K562 (cell line): ENCODE measurements around the gene POLR2M. TPM values are rescaled to one million over a fixed set of nuclear protein-coding genes. Genes with fewer than 3 reads are reported as not detected.
A peak's percentile ranks its signal among the peaks of the same experiment; 100 is the strongest.

Experiments
- ATAC-seq: fragments of 200-7000 bp; cut with Tn5 transposase; 3 replicates; pipeline ENCODE4 v1.9.1; 2020; ENCODE audit warnings: moderate library complexity
- BruUV-seq: library from RNA; stranded (reverse); fragments of 400-500 nt; replicated peaks from 2 replicates; lab custom pipeline; 2021; lab: Mats Ljungman, UMichigan
- CTCF ChIA-PET: fragments of 300-600 bp; formaldehyde crosslinking; extraction: SDS; loops from one replicate; lab custom pipeline; 2021; ENCODE audit warnings: low intra/inter-chr PET ratio; lab: Yijun Ruan, JAX
- POLR2A ChIA-PET: fragments of 300-600, 350-650 bp; sonication (Branson Sonifier 250); formaldehyde crosslinking; extraction: SDS; loops from one replicate; lab custom pipeline; 2021; ENCODE audit warnings: antibody characterized with exemption, inconsistent platforms; lab: Yijun Ruan, JAX
- DNase-seq, 4 experiments: peaks; one replicate each; pipeline versions ENCODE4 v3.0.0 to v3.0.0-alpha.2; 2011 to 2018; ENCODE audit warnings: low spot score in 3 of 4, mixed read lengths in 3 of 4; ENCODE audit errors: extremely low read depth in 1 of 4
- FAIRE-seq: peaks from 2 replicates; lab custom pipeline; 2011; peaks lifted over from hg19 to GRCh38; lab: Jason Lieb, UNC
- H2AFZ ChIP-seq: 2 replicates; pipeline ENCODE4 v1.6.0; 2011; ENCODE audit warnings: low read depth, low read length, control low read depth, inconsistent platforms
- H3K27ac ChIP-seq: fragments of 200-600 bp; 3 replicates; pipeline ENCODE4 v1.8.0; 2011; ENCODE audit warnings: low read depth, mild to moderate bottlenecking, control low read depth, inconsistent platforms, low read length, moderate library complexity, mixed read lengths; ENCODE audit errors: extremely low read depth
- H3K27me3 ChIP-seq, 2 experiments: fragments of 300-600 bp in 1 of 2; 2 replicates in 1 of 2; 3 replicates in 1 of 2; pipeline versions ENCODE4 v1.6.0 to v1.8.0; 2011; ENCODE audit warnings: inconsistent platforms in 2 of 2, low read length in 2 of 2, mild to moderate bottlenecking in 1 of 2, mixed read lengths in 1 of 2, moderate library complexity in 1 of 2; ENCODE audit not compliant: control insufficient read depth in 2 of 2, insufficient read depth in 2 of 2
- H3K36me3 ChIP-seq: fragments of 300-600 bp; 3 replicates; pipeline ENCODE4 v1.8.0; 2011; ENCODE audit warnings: mild to moderate bottlenecking, low read length, inconsistent platforms; ENCODE audit not compliant: control insufficient read depth, insufficient read depth
- H3K4me1 ChIP-seq, 2 experiments: fragments of 200-600 bp in 1 of 2; replicated peaks in 1 of 2; 2 replicates in 1 of 2; 3 replicates in 1 of 2; pipeline versions ENCODE4 v1.5.1 to v1.8.0; 2011; ENCODE audit warnings: inconsistent platforms in 2 of 2, low read length in 2 of 2, mild to moderate bottlenecking in 1 of 2, mixed read lengths in 1 of 2, moderate library complexity in 1 of 2; ENCODE audit not compliant: control insufficient read depth in 2 of 2, insufficient read depth in 2 of 2
- H3K4me2 ChIP-seq: 2 replicates; pipeline ENCODE4 v1.6.1; 2011; ENCODE audit warnings: low read length, control low read depth, inconsistent platforms, mixed read lengths; ENCODE audit not compliant: insufficient read depth
- H3K4me3 ChIP-seq: fragments of 200-600 bp; sonication (generic), shearing (Covaris generic); 2 replicates; pipeline ENCODE4 v1.5.1; 2016; ENCODE audit warnings: control low read depth, inconsistent platforms
- H3K79me2 ChIP-seq: fragments of 200-600 bp; 3 replicates; pipeline ENCODE4 v1.8.0; 2011; ENCODE audit warnings: low read length, inconsistent platforms; ENCODE audit not compliant: control insufficient read depth, insufficient read depth
- H3K9ac ChIP-seq, 2 experiments: 2 replicates each; pipeline versions ENCODE4 v1.6.0 to v1.6.1; 2011; ENCODE audit warnings: low read depth in 2 of 2, low read length in 2 of 2, control low read depth in 1 of 2, inconsistent platforms in 1 of 2, mild to moderate bottlenecking in 1 of 2, mixed read lengths in 1 of 2; ENCODE audit not compliant: insufficient read depth in 1 of 2
- H3K9me1 ChIP-seq: one replicate; pipeline ENCODE4 v1.6.0; 2011; ENCODE audit warnings: inconsistent platforms, mild to moderate bottlenecking, low read length, moderate library complexity; ENCODE audit not compliant: control insufficient read depth, insufficient read depth
- H3K9me3 ChIP-seq: replicated peaks from 2 replicates; pipeline ENCODE4 v1.5.1; 2011; ENCODE audit warnings: low read depth, low read length, inconsistent platforms; ENCODE audit not compliant: control insufficient read depth, insufficient read depth
- H4K20me1 ChIP-seq: replicated peaks from 2 replicates; pipeline ENCODE4 v1.6.1; 2011; ENCODE audit warnings: low read length, inconsistent platforms, mixed read lengths; ENCODE audit not compliant: control insufficient read depth, insufficient read depth
- ATF7 ChIP-seq: fragments of 450-650 bp; IDR thresholded peaks from 2 replicates; pipeline ENCODE4 v1.7.1; 2014; ENCODE audit warnings: mild to moderate bottlenecking, moderate library complexity
- DACH1 ChIP-seq: fragments of 450-650 bp; IDR thresholded peaks from 2 replicates; pipeline ENCODE4 v1.6.1; 2018; ENCODE audit not compliant: partially characterized antibody
- FOXA1 ChIP-seq: fragments of 450-650 bp; IDR thresholded peaks from 2 replicates; pipeline ENCODE4 v1.6.1; 2016; ENCODE audit warnings: mild to moderate bottlenecking, borderline replicate concordance
- FOXJ2 ChIP-seq: fragments of 200-800 bp; sonication (Bioruptor generic); IDR thresholded peaks from 2 replicates; pipeline ENCODE4 v1.6.1; 2016; ENCODE audit warnings: missing genetic modification characterization, missing compliant biosample characterization
- HDAC3 ChIP-seq: fragments of 450-650 bp; IDR thresholded peaks from 2 replicates; pipeline ENCODE4 v1.6.1; 2018; ENCODE audit warnings: borderline replicate concordance, mild to moderate bottlenecking, moderate library complexity; ENCODE audit not compliant: partially characterized antibody
- NCOR1 ChIP-seq: fragments of 450-650 bp; IDR thresholded peaks from 2 replicates; pipeline ENCODE4 v1.6.1; 2016; ENCODE audit warnings: mild to moderate bottlenecking, moderate library complexity
- NFIC ChIP-seq: fragments of 450-650 bp; IDR thresholded peaks from 2 replicates; pipeline ENCODE4 v1.6.1; 2017; ENCODE audit warnings: mild to moderate bottlenecking, inconsistent platforms
- PHF21A ChIP-seq: fragments of 450-650 bp; IDR thresholded peaks from 2 replicates; pipeline ENCODE4 v1.6.1; 2017; ENCODE audit warnings: low read depth, borderline replicate concordance
- TBL1XR1 ChIP-seq, 2 experiments: IDR thresholded peaks; 2 replicates each; pipeline ENCODE4 v1.6.1; 2012; ENCODE audit warnings: improper control_type of control experiment in 2 of 2, low read length in 2 of 2, mild to moderate bottlenecking in 1 of 2
- ZKSCAN3 ChIP-seq: fragments of 250-450 bp; sonication (Bioruptor Pico); IDR thresholded peaks from 2 replicates; pipeline ENCODE4 v1.4.0; 2020
- ZNF239 ChIP-seq: fragments of 250-450 bp; sonication (Bioruptor Pico); IDR thresholded peaks from 2 replicates; pipeline ENCODE4 v1.4.0; 2020; ENCODE audit warnings: mild to moderate bottlenecking
- WGBS: fragments of 100-300 bp; shearing (Covaris generic); methylation state at CpG from one replicate; pipeline ENCODE4 v1.1.6; 2016; ENCODE audit warnings: low coverage, mixed read lengths; ENCODE audit not compliant: insufficient coverage; ENCODE audit errors: missing lambda C conversion rate; 5-methylcytosine and 5-hydroxymethylcytosine counted together
- in situ Hi-C: fragments of 300-500 bp; cut with MboI; formaldehyde crosslinking; loops from 4 replicates; pipeline ENCODE4 v1.15.0; 2018; ENCODE audit warnings: inconsistent platforms, mixed read lengths
- intact Hi-C: fragments of 100-400 bp; cut with micrococcal nuclease; formaldehyde crosslinking; loops from 2 replicates; pipeline ENCODE4 v1.14.2; 2022
- polyA plus RNA-seq, 8 experiments: library from polyadenylated mRNA; depleted of rRNA in 4 of 8; stranded (reverse) in 5 of 8; unstranded in 3 of 8; fragments of >200 nt; fragmentation: Nextera tagmentation in 2 of 8; fragmentation: Illumina TruSeq in 1 of 8; extraction: Ambion mirVana in 2 of 8; extraction: Trizol in 1 of 8; gene quantifications; 2 replicates each; pipeline versions ENCODE4 v1.2.1 to v1.2.3, GENCODE V29; 2011 to 2014; ENCODE audit warnings: inconsistent platforms in 1 of 8, missing spikeins in 1 of 8
- total RNA-seq, 7 experiments: library from RNA; depleted of rRNA in 6 of 7; stranded (reverse); fragments of >200 nt in 6 of 7; fragmentation: Illumina TruSeq in 2 of 7; extraction: Trizol in 2 of 7; gene quantifications; 2 replicates each; pipeline versions ENCODE4 v1.2.1 to v1.2.3, GENCODE V29; 2011 to 2021; ENCODE audit warnings: low replicate concordance in 1 of 7
- TF ChIP-seq, protein P1 (sequence below): fragments of 250-450 bp; sonication (Bioruptor Pico); IDR thresholded peaks from 2 replicates; pipeline ENCODE4 v1.8.0; 2022; ENCODE audit warnings: moderate library complexity, mild to moderate bottlenecking, inconsistent platforms
- TF ChIP-seq, protein P2 (sequence below): fragments of 250-450 bp; sonication (Bioruptor Pico); IDR thresholded peaks from 2 replicates; pipeline ENCODE4 v1.4.0; 2020; ENCODE audit warnings: mild to moderate bottlenecking, moderate library complexity, borderline replicate concordance
- TF ChIP-seq, protein P3 (sequence below): fragments of 450-650 bp; IDR thresholded peaks from 2 replicates; pipeline ENCODE4 v1.7.1; 2018; ENCODE audit warnings: mild to moderate bottlenecking, low read depth; ENCODE audit not compliant: partially characterized antibody

The POLR2M gene
- total and polyA plus RNA-seq, 9 of the 15 experiments (the other 6 are each of a cell fraction or from before 2014, with no cell fraction given), result 9.2 to 1,050 (median 43.0) TPM

DNA sequence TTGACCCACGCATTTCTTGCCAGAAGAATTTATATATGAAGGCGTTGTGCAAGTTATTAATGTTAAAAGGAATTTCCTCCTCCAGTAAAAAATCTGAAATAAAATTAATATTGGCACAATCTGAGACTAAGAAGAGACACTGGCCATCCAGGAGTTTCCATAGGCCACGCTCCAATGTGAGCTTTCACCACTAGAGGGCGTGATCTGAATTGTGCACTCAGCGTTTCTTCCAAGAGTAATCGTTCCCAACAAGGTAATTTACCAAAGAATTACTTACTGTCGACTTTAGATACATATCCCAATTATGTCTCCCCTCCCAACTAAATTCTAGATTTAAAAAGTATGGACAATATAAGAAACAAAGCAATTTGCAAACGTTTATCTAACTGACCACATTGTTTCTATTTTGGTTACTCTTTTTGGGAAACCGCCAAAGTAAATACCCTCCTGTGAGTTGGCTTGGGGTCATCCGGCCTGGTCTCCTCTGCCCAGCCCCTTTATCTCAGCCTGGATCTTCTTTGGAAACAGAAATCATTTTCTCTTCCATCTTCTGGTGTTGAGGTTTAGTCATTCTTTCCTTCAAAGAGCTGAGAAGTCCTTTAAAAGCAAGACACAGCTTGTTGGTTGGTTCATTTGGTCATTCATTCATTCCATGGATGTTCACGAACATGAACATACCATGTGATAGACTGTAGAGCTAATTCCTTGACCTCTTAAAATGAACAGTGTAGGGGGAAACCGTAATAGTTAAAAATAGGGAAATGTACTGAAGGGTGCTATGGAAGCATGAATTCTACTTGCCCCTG lies 26.2 kb downstream of the POLR2M start:
- H3K9me1 ChIP-seq, result no peaks in the 10 kb centered on the region
- H3K4me1 ChIP-seq, result peaks cover 0 to 14% of the 10 kb centered on the region in 2 experiments; a peak in 3 of 5 replicates
- H3K27ac ChIP-seq, result no peak overlapping the region; the same call in 2 of the 3 replicates
- intact Hi-C loops (loop anchor here (5.0 kb wide), 2 partner anchors 340 to 450 kb away; no protein-coding TSS in a partner anchor), in situ Hi-C loops (loop anchor here (25.0 kb wide), 1 partner anchor 330 kb away; the partner anchor contains the start of gene ALDH1A2)
- ChIA-PET POLR2A (interaction anchor here (1.0 to 3.0 kb wide), 3 partner anchors 11 to 18 kb away, joined by 3 to 11 read pairs (median 7); no protein-coding TSS in a partner anchor), CTCF (interaction anchor here (0.8 to 1.6 kb wide), 3 partner anchors 129 to 450 kb away, joined by 3 to 4 read pairs (median 3); no protein-coding TSS in a partner anchor)
- peak overlapping the region; percentile 67 for H2AFZ ChIP-seq
- H3K9ac ChIP-seq, result no peak overlapping the region
- H3K9me3 ChIP-seq, result no peaks in the 10 kb centered on the region; the same call in 1 of the 2 replicates
- ATAC-seq, result peak; percentile 92
- no peaks in the 10 kb centered on the region; a peak in 1 of 5 replicates for H3K27me3 ChIP-seq
- WGBS, result 5% methylated on average over 12 of the region's 12 CpGs
- peak overlapping the region; percentile 24; the same call in 1 of the 2 replicates for H3K4me2 ChIP-seq
- no peaks in the 10 kb centered on the region; the same call in 2 of the 3 replicates for H3K36me3 ChIP-seq
- BruUV-seq, result no TSS peak
- FAIRE-seq, result peak; percentile 96
- no peak overlapping the region for H3K4me3 ChIP-seq
- no peaks in the 10 kb centered on the region for H3K79me2 ChIP-seq
- H4K20me1 ChIP-seq, result no peaks in the 10 kb centered on the region
- peak; percentile 56 to 78 (median 65) for DNase-seq
- TF ChIP-seq, protein P1, sequence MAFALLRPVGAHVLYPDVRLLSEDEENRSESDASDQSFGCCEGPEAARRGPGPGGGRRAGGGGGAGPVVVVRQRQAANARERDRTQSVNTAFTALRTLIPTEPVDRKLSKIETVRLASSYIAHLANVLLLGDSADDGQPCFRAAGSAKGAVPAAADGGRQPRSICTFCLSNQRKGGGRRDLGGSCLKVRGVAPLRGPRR (CRISPR knock-in tag), result no peak
- peak; percentile 44; the same call in 1 of the 2 replicates for TF ChIP-seq ATF7
- peak in 1 of 2 experiments; percentile 78; a peak in 2 of 4 replicates for TF ChIP-seq TBL1XR1 (IDR thresholded peaks at IDR 0.05; ENCODE audit: low read length in 2 of 2)
- TF ChIP-seq ZNF239 (CRISPR knock-in tag), result no peak; the same call in 1 of the 2 replicates
- TF ChIP-seq, protein P2, sequence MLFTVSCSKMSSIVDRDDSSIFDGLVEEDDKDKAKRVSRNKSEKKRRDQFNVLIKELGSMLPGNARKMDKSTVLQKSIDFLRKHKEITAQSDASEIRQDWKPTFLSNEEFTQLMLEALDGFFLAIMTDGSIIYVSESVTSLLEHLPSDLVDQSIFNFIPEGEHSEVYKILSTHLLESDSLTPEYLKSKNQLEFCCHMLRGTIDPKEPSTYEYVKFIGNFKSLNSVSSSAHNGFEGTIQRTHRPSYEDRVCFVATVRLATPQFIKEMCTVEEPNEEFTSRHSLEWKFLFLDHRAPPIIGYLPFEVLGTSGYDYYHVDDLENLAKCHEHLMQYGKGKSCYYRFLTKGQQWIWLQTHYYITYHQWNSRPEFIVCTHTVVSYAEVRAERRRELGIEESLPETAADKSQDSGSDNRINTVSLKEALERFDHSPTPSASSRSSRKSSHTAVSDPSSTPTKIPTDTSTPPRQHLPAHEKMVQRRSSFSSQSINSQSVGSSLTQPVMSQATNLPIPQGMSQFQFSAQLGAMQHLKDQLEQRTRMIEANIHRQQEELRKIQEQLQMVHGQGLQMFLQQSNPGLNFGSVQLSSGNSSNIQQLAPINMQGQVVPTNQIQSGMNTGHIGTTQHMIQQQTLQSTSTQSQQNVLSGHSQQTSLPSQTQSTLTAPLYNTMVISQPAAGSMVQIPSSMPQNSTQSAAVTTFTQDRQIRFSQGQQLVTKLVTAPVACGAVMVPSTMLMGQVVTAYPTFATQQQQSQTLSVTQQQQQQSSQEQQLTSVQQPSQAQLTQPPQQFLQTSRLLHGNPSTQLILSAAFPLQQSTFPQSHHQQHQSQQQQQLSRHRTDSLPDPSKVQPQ (CRISPR knock-in tag), result no peak
- TF ChIP-seq PHF21A, result no peak
- TF ChIP-seq, protein P3, sequence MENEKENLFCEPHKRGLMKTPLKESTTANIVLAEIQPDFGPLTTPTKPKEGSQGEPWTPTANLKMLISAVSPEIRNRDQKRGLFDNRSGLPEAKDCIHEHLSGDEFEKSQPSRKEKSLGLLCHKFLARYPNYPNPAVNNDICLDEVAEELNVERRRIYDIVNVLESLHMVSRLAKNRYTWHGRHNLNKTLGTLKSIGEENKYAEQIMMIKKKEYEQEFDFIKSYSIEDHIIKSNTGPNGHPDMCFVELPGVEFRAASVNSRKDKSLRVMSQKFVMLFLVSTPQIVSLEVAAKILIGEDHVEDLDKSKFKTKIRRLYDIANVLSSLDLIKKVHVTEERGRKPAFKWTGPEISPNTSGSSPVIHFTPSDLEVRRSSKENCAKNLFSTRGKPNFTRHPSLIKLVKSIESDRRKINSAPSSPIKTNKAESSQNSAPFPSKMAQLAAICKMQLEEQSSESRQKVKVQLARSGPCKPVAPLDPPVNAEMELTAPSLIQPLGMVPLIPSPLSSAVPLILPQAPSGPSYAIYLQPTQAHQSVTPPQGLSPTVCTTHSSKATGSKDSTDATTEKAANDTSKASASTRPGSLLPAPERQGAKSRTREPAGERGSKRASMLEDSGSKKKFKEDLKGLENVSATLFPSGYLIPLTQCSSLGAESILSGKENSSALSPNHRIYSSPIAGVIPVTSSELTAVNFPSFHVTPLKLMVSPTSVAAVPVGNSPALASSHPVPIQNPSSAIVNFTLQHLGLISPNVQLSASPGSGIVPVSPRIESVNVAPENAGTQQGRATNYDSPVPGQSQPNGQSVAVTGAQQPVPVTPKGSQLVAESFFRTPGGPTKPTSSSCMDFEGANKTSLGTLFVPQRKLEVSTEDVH, result peak; percentile 35
- peak; percentile 88 for TF ChIP-seq FOXA1
- TF ChIP-seq NFIC, result peak; percentile 94
- no peak for TF ChIP-seq DACH1
- no peak for TF ChIP-seq ZKSCAN3 (CRISPR knock-in tag)
- TF ChIP-seq NCOR1, result peak; percentile 75
- peak; percentile 79 for TF ChIP-seq HDAC3
- peak; percentile 72 for TF ChIP-seq FOXJ2
